ENCODE data around the gene FAM83C. TPM values are rescaled to one million over a fixed set of nuclear protein-coding genes. Genes with fewer than 3 reads are reported as not detected.

Gene FAM83C
- not detected in 2 replicates for total RNA-seq (2022)
- Bru-seq, nascent RNA: percentile 15 among the genes with signal in this experiment
- BruChase-seq, experiment 1, labeled RNA remaining after a 6-hour chase: percentile 53 among the genes with signal in this experiment
- BruChase-seq, experiment 2, labeled RNA remaining after a 2-hour chase: percentile 22 among the genes with signal in this experiment
- long read RNA-seq: 0 reads

DNA sequence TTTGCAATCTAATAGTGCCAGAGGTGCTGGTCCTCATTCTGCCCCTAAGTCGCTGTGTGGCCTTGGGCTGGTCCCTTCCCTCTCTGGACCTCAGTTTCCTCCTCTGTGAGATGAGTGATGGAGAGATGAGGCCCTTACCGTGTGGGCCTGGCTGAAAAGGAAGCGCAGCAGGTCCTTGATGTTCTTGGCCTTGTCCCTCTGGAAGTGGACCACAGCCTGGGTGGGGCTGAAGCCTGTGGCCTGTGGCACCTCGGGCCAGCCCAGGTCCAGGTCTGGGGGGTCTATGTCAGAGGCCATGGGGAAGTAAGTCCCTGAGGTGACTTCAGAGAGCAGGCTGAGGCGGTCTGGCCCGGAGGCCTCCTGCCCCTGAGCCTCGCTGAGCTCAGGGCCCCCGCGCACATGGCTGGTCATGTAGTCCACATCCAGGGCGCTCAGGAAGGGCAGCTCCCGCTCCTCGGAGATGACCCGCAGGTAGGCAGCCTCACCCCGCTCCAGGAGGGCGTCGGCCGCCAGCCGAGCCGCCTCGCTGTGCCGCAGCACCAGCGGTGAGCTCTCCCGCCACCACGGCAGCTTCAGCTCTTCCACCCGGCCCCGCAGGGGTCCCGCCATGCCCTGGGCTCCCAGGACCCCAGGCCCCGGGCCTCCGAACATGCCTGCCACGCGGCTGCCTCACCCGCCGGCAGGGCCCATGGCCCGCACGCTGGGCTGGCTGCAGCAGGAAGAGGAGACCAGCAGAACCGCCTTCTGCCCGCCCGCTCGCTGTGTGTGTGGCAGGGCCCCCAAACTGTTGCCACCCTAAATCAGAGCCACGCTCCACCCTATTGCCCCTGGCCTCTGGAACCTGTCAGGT lies at the start of gene FAM83C:
TSS of gene FAM83C (minus strand) at position 772 of the 850 bp plus-strand sequence. CDS start at position 651, 121 bp downstream.
- H3K27ac Mint-ChIP-seq (ENCODE audit: low read depth, unreplicated experiment): no peak within 1 kb of the TSS
- no peaks in the 10 kb centered on the region for H3K36me3 Mint-ChIP-seq (ENCODE audit: insufficient read depth, unreplicated experiment)
- intact Hi-C loops (cut with micrococcal nuclease): no loop called here
- no TSS peak for BruUV-seq (replicated peaks)
- no peaks in the 10 kb centered on the region for H3K4me1 Mint-ChIP-seq (ENCODE audit: insufficient read depth, unreplicated experiment)
- CTCF ChIA-PET: interaction anchor here (3.8 kb wide), 1 partner anchor 12 kb away, joined by 26 read pairs; no protein-coding TSS in a partner anchor
- no peaks in the 10 kb centered on the region for H3K27me3 Mint-ChIP-seq (ENCODE audit: insufficient read depth, unreplicated experiment)
- no peak for DNase-seq (ENCODE audit: unreplicated experiment)
- H3K9me3 Mint-ChIP-seq (ENCODE audit: unreplicated experiment): no peaks in the 10 kb centered on the region
- TF ChIP-seq, protein P1, sequence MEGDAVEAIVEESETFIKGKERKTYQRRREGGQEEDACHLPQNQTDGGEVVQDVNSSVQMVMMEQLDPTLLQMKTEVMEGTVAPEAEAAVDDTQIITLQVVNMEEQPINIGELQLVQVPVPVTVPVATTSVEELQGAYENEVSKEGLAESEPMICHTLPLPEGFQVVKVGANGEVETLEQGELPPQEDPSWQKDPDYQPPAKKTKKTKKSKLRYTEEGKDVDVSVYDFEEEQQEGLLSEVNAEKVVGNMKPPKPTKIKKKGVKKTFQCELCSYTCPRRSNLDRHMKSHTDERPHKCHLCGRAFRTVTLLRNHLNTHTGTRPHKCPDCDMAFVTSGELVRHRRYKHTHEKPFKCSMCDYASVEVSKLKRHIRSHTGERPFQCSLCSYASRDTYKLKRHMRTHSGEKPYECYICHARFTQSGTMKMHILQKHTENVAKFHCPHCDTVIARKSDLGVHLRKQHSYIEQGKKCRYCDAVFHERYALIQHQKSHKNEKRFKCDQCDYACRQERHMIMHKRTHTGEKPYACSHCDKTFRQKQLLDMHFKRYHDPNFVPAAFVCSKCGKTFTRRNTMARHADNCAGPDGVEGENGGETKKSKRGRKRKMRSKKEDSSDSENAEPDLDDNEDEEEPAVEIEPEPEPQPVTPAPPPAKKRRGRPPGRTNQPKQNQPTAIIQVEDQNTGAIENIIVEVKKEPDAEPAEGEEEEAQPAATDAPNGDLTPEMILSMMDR (IDR thresholded peaks at IDR 0.05; ENCODE audit: unreplicated experiment): no peak
- H3K4me3 Mint-ChIP-seq (ENCODE audit: unreplicated experiment): no peak within 1 kb of the TSS
- POLR2A ChIA-PET: interaction anchor here (0.5 to 1.3 kb wide), 2 partner anchors 9 to 19 kb away, joined by 3 to 5 read pairs; no protein-coding TSS in a partner anchor

DNA sequence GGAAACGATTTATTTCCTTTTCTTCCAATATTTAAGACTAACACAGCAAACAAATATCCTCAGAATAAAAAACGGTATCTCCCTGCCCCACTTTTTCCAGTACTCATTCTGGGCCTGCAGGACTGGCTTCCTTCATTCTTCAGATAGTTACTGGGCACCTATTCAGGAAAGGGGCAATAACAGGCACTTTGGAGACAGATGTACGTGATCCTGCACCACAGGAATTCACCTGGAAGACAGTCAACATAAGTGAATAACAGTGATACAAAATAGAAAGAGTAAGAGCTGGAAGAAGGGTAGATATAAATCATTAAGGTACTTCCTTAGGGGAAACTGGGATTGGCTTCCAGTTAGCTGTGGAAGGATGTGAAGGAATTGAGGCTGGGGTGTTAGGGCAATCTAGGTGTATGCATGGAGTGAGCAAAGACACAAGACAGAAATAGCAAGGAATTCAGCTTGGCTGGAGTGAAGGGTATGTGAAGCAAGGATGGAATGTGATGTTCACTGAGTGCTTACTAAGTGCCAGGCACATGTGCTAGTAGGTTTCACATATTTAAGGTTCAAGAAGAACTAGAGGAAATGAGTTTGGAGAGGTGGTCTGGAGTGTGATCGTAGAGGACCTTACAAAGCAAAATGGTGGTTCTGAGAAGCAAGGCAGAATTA lies 49.3 kb upstream of the FAM83C start:
- CTCF ChIA-PET: interaction anchor here (0.6 to 3.8 kb wide), 7 partner anchors 10 to 133 kb away, joined by 3 to 18 read pairs (median 7); no protein-coding TSS in a partner anchor
- peaks cover 42% of the 10 kb centered on the region for H3K4me1 Mint-ChIP-seq (ENCODE audit: insufficient read depth, unreplicated experiment)
- no peak for DNase-seq (ENCODE audit: unreplicated experiment)
- H3K4me3 Mint-ChIP-seq (ENCODE audit: unreplicated experiment): no peak overlapping the region
- no TSS peak for BruUV-seq (replicated peaks)
- TF ChIP-seq, protein P1 (IDR thresholded peaks at IDR 0.05; ENCODE audit: unreplicated experiment): no peak
- POLR2A ChIA-PET: interaction anchor here (0.7 to 5.4 kb wide), 8 partner anchors 10 to 612 kb away, joined by 3 to 48 read pairs (median 4); no protein-coding TSS in a partner anchor
- peak overlapping the region; percentile 1 for H3K27ac Mint-ChIP-seq (ENCODE audit: low read depth, unreplicated experiment)
- H3K9me3 Mint-ChIP-seq (ENCODE audit: unreplicated experiment): no peaks in the 10 kb centered on the region
- no peaks in the 10 kb centered on the region for H3K27me3 Mint-ChIP-seq (ENCODE audit: insufficient read depth, unreplicated experiment)
- intact Hi-C loops (cut with micrococcal nuclease): no loop called here
- H3K36me3 Mint-ChIP-seq (ENCODE audit: insufficient read depth, unreplicated experiment): peaks cover 53% of the 10 kb centered on the region

DNA sequence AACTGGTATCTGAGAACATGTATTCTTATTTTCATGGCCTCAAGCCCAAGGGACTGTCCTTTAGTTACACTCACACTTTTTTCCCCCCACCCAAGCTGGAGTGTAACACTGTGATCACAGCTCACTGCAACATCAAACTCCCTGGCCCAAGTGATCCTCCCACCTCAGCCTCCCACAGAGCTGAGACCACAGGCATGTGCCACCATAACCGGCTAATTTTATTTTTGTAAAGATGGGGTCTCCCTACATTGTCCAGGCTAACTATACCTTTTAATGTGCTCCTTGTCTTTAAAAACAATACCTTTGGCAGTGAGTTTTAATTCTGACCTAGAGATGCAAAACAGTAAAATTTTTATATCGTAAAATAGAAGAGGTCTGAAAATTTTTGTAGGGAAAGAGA lies 48.2 kb upstream of the FAM83C start:
- ChIA-PET CTCF (no interaction called here), POLR2A (interaction anchor here (5.4 kb wide), 1 partner anchor 33 kb away, joined by 48 read pairs; no protein-coding TSS in a partner anchor)
- Mint-ChIP-seq H3K4me1 (ENCODE audit: insufficient read depth, unreplicated experiment) (peaks cover 42% of the 10 kb centered on the region), H3K27me3 (ENCODE audit: insufficient read depth, unreplicated experiment) (no peaks in the 10 kb centered on the region), H3K9me3 (ENCODE audit: unreplicated experiment) (no peaks in the 10 kb centered on the region), H3K36me3 (ENCODE audit: insufficient read depth, unreplicated experiment) (peaks cover 42% of the 10 kb centered on the region), H3K4me3 (ENCODE audit: unreplicated experiment) (no peak overlapping the region), H3K27ac (ENCODE audit: low read depth, unreplicated experiment) (peak overlapping the region; percentile 1)
- intact Hi-C loops (cut with micrococcal nuclease): no loop called here
- TF ChIP-seq, protein P1 (IDR thresholded peaks at IDR 0.05; ENCODE audit: unreplicated experiment): no peak
- DNase-seq (ENCODE audit: unreplicated experiment): no peak
- BruUV-seq (replicated peaks): no TSS peak

DNA sequence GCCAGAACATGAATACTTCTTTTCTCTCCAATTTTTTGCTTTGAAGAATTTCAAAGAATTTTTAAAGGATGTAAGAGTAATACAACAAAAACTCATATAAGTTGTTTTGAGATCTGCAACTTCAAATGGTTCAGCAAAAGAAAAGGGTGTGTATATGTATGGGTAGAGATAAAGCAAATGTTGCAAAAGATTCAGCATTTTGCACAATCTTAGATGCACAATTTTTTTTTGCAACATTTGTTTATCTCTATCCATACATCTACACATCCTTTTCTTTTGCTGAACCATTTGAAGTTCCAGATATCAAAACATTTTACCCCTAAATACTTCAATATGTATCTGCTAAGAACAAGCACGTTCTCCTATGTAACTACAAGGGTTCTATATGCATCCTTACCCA lies 47.4 kb upstream of the FAM83C start:
- CTCF ChIA-PET: no interaction called here
- intact Hi-C loops (cut with micrococcal nuclease): no loop called here
- Mint-ChIP-seq H3K4me3 (ENCODE audit: unreplicated experiment) (no peak overlapping the region), H3K4me1 (ENCODE audit: insufficient read depth, unreplicated experiment) (peaks cover 34% of the 10 kb centered on the region), H3K27me3 (ENCODE audit: insufficient read depth, unreplicated experiment) (no peaks in the 10 kb centered on the region), H3K36me3 (ENCODE audit: insufficient read depth, unreplicated experiment) (peaks cover 37% of the 10 kb centered on the region), H3K27ac (ENCODE audit: low read depth, unreplicated experiment) (no peak overlapping the region), H3K9me3 (ENCODE audit: unreplicated experiment) (no peaks in the 10 kb centered on the region)
- POLR2A ChIA-PET: interaction anchor here (1.0 to 1.9 kb wide), 2 partner anchors 9 to 33 kb away, joined by 3 to 11 read pairs; no protein-coding TSS in a partner anchor
- TF ChIP-seq, protein P1 (IDR thresholded peaks at IDR 0.05; ENCODE audit: unreplicated experiment): no peak
- no peak for DNase-seq (ENCODE audit: unreplicated experiment)
- BruUV-seq (replicated peaks): no TSS peak
